Spinal cord (tissue), 10 donors: Measurements from ENCODE around the gene OIT3. TPM values are rescaled to one million over a fixed set of nuclear protein-coding genes. Genes with fewer than 3 reads are reported as not detected.
"Not testable (repeated sequence)": the region's sequence is repeated elsewhere in the genome, so short reads cannot be mapped to it uniquely, and the experiment has no call there.

ENCODE experiments used
- DNase-seq, 6 donors: peaks; one replicate each; pipeline versions ENCODE4 v3.0.0 to v3.0.0-alpha.2; 2013 to 2015; ENCODE audit warnings: low spot score in 6 of 6, low read depth in 4 of 6
- H3K27ac ChIP-seq: one replicate; pipeline ENCODE4 v1.5.1; 2013; ENCODE audit warnings: low read depth, low read length, control low read depth
- H3K27me3 ChIP-seq: one replicate; pipeline ENCODE4 v1.6.1; 2013; ENCODE audit warnings: low read length; ENCODE audit not compliant: control insufficient read depth, insufficient read depth
- H3K36me3 ChIP-seq: one replicate; pipeline ENCODE4 v1.6.1; 2013; ENCODE audit warnings: low read length; ENCODE audit not compliant: control insufficient read depth, insufficient read depth
- H3K4me1 ChIP-seq: one replicate; pipeline ENCODE4 v1.6.1; 2013; ENCODE audit warnings: low read length; ENCODE audit not compliant: control insufficient read depth, insufficient read depth
- H3K4me3 ChIP-seq: one replicate; pipeline ENCODE4 v1.5.1; 2013; ENCODE audit warnings: low read depth, low read length, control low read depth
- H3K9me3 ChIP-seq: one replicate; pipeline ENCODE4 v1.6.1; 2013; ENCODE audit warnings: low read length; ENCODE audit not compliant: control insufficient read depth, insufficient read depth
- WGBS: methylation state at CpG from one replicate; pipeline ENCODE4 v1.1.5; 2013; ENCODE audit warnings: missing lambda C conversion rate; ENCODE audit not compliant: insufficient coverage; 5-methylcytosine and 5-hydroxymethylcytosine counted together
- polyA plus RNA-seq, 2 donors: library from polyadenylated mRNA; unstranded; fragments of 120-200 nt; gene quantifications; one replicate each; pipeline ENCODE4 v1.2.1, GENCODE V29; 2013; ENCODE audit not compliant: insufficient read length in 2 of 2
- total RNA-seq, 2 donors: library from RNA; depleted of rRNA in 1 of 2; stranded (reverse); fragments of 120-200 nt in 1 of 2; fragments of >200 nt in 1 of 2; gene quantifications; one replicate each; pipeline versions ENCODE4 v1.2.3 to v1.2.4, GENCODE V29; 2013 to 2014
- donor health status: healthy.

The OIT3 gene
- total and polyA plus RNA-seq, 4 donors, result 0.18 to 0.99 (median 0.40) TPM; not detected in 1

GRCh38 chr10:72895236-72895850 lies 1.8 kb downstream of the OIT3 start:
- Histone ChIP-seq H3K4me1 (no peaks in the 10 kb centered on the region), H3K36me3 (no peaks in the 10 kb centered on the region), H3K27me3 (no peaks in the 10 kb centered on the region), H3K9me3 (no peaks in the 10 kb centered on the region), H3K27ac (no peak overlapping the region), H3K4me3 (no peak overlapping the region)
- 78% methylated on average over 11 of the region's 11 CpGs for WGBS
- DNase-seq, result no peak

DNA sequence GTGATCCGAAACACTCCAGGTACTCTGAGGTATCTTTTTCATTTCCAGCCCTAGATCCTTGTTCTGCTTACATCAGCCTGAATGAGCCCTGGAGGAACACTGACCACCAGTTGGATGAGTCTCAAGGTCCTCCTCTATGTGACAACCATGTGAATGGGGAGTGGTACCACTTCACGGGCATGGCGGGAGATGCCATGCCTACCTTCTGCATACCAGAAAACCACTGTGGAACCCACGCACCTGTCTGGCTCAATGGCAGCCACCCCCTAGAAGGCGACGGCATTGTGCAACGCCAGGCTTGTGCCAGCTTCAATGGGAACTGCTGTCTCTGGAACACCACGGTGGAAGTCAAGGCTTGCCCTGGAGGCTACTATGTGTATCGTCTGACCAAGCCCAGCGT lies 5.1 kb downstream of the OIT3 start:
- Histone ChIP-seq H3K4me3 (no peak overlapping the region), H3K4me1 (no peaks in the 10 kb centered on the region), H3K27me3 (no peaks in the 10 kb centered on the region), H3K27ac (no peak overlapping the region), H3K9me3 (no peaks in the 10 kb centered on the region), H3K36me3 (no peaks in the 10 kb centered on the region)
- 92% methylated on average over 8 of the region's 10 CpGs for WGBS
- no peak for DNase-seq

DNA sequence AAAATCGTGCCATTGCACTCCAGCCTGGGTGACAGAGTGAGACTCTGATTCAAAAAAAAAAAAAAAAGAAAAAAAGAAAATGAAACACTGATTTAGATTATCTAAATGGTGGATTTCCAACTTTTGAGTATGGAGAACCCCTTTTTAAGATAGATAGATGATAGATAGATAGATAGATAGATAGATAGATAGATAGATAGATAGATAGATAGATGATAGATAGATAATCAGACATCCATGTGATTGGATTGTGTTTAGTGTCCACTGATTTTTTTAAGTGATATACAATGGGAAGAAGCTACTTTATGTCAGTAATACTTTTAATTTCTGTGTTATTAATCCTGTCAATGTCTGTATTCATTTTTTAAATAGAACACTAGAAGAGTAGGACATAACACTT lies 6.0 kb downstream of the OIT3 start:
- Histone ChIP-seq H3K4me1 (no peaks in the 10 kb centered on the region), H3K9me3 (no peaks in the 10 kb centered on the region), H3K27me3 (no peaks in the 10 kb centered on the region), H3K27ac (no peak overlapping the region), H3K36me3 (no peaks in the 10 kb centered on the region), H3K4me3 (no peak overlapping the region)
- WGBS, result no CpG with 5 or more reads among the region's 1 CpG
- DNase-seq, result no peak

DNA sequence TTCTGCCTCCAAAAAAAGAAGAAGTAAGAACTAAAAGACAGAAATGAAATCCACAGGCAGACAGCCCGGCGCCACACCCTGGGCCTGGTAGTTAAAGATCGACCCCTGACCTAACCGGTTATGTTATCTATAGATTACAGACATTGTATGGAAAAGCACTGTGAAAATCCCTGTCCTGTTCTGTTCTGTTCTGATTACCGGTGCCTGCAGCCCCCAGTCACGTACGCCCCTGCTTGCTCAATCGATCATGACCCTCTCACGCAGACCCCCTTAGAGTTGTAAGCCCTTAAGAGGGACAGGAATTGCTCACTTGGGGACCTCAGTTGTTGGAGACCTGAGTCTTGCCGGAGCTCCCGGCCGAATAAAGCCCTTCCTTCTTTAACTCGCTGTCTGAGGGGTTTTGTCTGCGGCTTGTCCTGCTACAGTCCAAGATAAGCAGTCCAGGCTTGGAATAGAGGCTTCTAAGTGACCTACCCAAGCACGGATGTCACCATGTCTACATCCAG lies 10.5 kb downstream of the OIT3 start:
- H3K27me3 ChIP-seq, H3K4me1 ChIP-seq, H3K4me3 ChIP-seq, DNase-seq, H3K9me3 ChIP-seq, H3K27ac ChIP-seq, H3K36me3 ChIP-seq: not testable (repeated sequence)
- WGBS, result 97% methylated on average over 11 of the region's 15 CpGs

DNA sequence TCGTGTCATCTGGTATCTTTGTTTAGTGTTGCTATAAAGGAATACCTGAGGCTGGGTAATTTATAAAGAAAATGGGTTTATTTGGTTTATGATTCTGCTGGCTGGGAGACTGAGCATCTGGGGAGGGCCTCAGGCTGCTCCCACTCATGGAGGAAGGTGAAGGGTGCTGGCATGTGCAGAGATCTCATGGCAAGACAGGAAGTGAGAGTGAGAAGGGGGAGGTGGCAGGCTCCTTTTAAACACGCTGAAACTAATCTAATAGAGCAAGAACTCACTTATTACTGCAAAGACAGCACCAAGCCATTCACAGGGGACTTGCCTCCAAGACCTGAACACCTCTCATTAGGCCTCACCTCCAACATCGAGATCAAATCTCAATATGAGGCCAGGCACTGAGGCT lies 11.3 kb downstream of the OIT3 start:
- H3K27me3 ChIP-seq, result no peaks in the 10 kb centered on the region
- H3K4me3 ChIP-seq, result no peak overlapping the region
- 100% methylated on average over 2 of the region's 3 CpGs for WGBS
- no peak for DNase-seq
- H3K9me3 ChIP-seq, result no peaks in the 10 kb centered on the region
- no peaks in the 10 kb centered on the region for H3K36me3 ChIP-seq
- no peaks in the 10 kb centered on the region for H3K4me1 ChIP-seq
- no peak overlapping the region for H3K27ac ChIP-seq

GRCh38 chr10:72906446-72906845 lies 12.9 kb downstream of the OIT3 start:
- Histone ChIP-seq H3K4me3 (no peak overlapping the region), H3K36me3 (no peaks in the 10 kb centered on the region), H3K9me3 (no peaks in the 10 kb centered on the region), H3K27me3 (no peaks in the 10 kb centered on the region), H3K4me1 (no peaks in the 10 kb centered on the region), H3K27ac (no peak overlapping the region)
- 94% methylated on average over 6 of the region's 6 CpGs for WGBS
- DNase-seq, result no peak

DNA sequence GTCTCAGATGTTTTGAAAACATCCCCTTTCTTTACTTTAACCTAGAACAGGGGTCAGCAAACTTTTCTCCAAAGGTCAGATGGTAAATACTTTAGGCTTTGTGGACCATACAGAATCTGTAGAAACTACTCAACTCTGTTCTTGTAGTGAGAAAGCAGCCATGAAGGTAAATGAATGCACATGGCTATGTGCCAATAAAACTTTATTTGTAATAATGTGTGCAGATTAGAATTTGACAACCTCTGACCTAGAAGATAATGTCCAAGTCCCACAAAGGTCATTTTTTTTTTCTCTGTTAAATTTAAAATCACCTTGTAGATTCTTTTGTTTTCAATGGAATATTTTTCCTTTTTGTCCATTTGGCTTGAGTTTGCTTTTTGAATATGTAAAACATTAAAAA lies 17.2 kb downstream of the OIT3 start:
- Histone ChIP-seq H3K27me3 (no peaks in the 10 kb centered on the region), H3K4me1 (no peaks in the 10 kb centered on the region), H3K4me3 (no peak overlapping the region), H3K9me3 (no peaks in the 10 kb centered on the region), H3K36me3 (no peaks in the 10 kb centered on the region), H3K27ac (no peak overlapping the region)
- DNase-seq, result no peak

DNA sequence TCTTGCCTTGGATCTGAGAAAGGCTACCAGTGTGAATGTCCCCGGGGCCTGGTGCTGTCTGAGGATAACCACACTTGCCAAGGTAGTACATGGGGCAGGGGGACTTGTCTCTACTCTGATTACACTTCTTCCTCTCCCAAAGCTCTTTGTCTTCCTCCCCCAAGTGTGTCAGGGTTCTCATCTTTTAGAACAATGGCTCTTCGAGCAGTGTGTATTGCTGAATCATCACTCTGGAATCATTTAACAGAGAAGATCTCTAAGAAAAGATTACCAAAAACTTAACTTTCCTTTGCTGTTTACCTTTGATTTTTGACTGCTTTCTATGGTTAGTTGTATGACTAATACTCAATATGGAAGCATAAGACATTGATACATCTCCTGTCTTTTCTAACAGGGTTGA lies 18.2 kb downstream of the OIT3 start:
- Histone ChIP-seq H3K27me3 (no peaks in the 10 kb centered on the region), H3K27ac (no peak overlapping the region)
- WGBS, result no CpG with 5 or more reads among the region's 2 CpGs

DNA sequence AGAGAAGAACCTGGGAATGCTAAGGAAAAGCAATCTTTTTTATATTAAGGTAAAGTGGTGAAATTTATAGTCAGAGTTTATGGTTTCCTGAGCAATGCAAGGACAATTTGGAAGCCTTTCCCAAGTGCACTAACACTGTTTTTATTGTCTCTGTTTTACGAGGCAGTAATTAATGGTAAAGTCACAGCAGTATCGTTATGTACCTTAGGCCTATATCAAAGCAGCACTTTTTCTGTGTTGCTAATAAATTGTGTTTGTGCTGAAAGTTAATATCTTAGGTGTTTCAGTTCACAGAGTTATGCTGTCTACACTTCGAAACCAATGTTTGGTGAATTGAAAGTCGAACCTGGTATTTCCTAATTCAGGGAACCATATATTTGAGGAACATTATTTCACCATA lies 19.2 kb downstream of the OIT3 start:
- Histone ChIP-seq H3K9me3 (no peaks in the 10 kb centered on the region), H3K4me3 (no peak overlapping the region), H3K27me3 (no peaks in the 10 kb centered on the region), H3K4me1 (no peaks in the 10 kb centered on the region), H3K36me3 (no peaks in the 10 kb centered on the region), H3K27ac (no peak overlapping the region)
- DNase-seq, result peak in 1 of 6 donors; percentile 28
- WGBS, result 38% methylated on average over 2 of the region's 4 CpGs

More for the DNA sequence above, 18.2 kb downstream of the OIT3 start:
- H3K4me3 ChIP-seq, result no peak overlapping the region
- no peaks in the 10 kb centered on the region for H3K9me3 ChIP-seq
- H3K4me1 ChIP-seq, result no peaks in the 10 kb centered on the region
- DNase-seq, result no peak
- no peaks in the 10 kb centered on the region for H3K36me3 ChIP-seq

GRCh38 chr10:72913287-72913686 lies 19.7 kb downstream of the OIT3 start:
- H3K4me1 ChIP-seq, result no peaks in the 10 kb centered on the region

More at GRCh38 chr10:72913287-72913686, 19.7 kb downstream of the OIT3 start:
- Histone ChIP-seq H3K9me3 (no peaks in the 10 kb centered on the region), H3K36me3 (no peaks in the 10 kb centered on the region), H3K27me3 (no peaks in the 10 kb centered on the region), H3K27ac (no peak overlapping the region), H3K4me3 (no peak overlapping the region)
- WGBS, result 92% methylated on average over 4 of the region's 7 CpGs
- no peak for DNase-seq
